ENCODE data around the gene HNRNPA3. TPM values are rescaled to one million over a fixed set of nuclear protein-coding genes. Genes with fewer than 3 reads are reported as not detected.

Gene HNRNPA3
- total and polyA plus RNA-seq, 2 of the 13 experiments (the other 11 are each of a cell fraction or from before 2014, with no cell fraction given): 73.3 to 97.7 TPM

- no peak for TF ChIP-seq ZNF10 (CRISPR knock-in tag; IDR thresholded peaks at IDR 0.05; ENCODE audit: borderline replicate concordance, low read depth)
- TF ChIP-seq NR0B2 (CRISPR knock-in tag; IDR thresholded peaks at IDR 0.05): no peak
- no peak for TF ChIP-seq SATB2 (CRISPR knock-in tag; IDR thresholded peaks at IDR 0.05)
- TF ChIP-seq GPN1 (CRISPR knock-in tag; IDR thresholded peaks at IDR 0.05; ENCODE audit: borderline replicate concordance): no peak
- TF ChIP-seq CHD4 (IDR thresholded peaks at IDR 0.05; ENCODE audit: borderline replicate concordance, low read length): no peak
- no peak for TF ChIP-seq ZNF670 (CRISPR knock-in tag; IDR thresholded peaks at IDR 0.05; ENCODE audit: borderline replicate concordance)
- peak; percentile 30; the same call in 1 of the 2 replicates for TF ChIP-seq MIXL1 (CRISPR knock-in tag; IDR thresholded peaks at IDR 0.05)
- TF ChIP-seq RAD21 (CRISPR knock-in tag; IDR thresholded peaks at IDR 0.05): no peak; the same call in 1 of the 2 replicates
- TF ChIP-seq PHF5A (CRISPR knock-in tag; IDR thresholded peaks at IDR 0.05; ENCODE audit: low read depth, unreplicated experiment): no peak
- TF ChIP-seq TMF1 (CRISPR knock-in tag; IDR thresholded peaks at IDR 0.05; ENCODE audit: low read depth): no peak
- TF ChIP-seq NR3C1 (CRISPR knock-in tag; IDR thresholded peaks at IDR 0.05): no peak
- no peak for TF ChIP-seq ZNF432 (CRISPR knock-in tag; IDR thresholded peaks at IDR 0.05; ENCODE audit: borderline replicate concordance)
- TF ChIP-seq MNT (IDR thresholded peaks at IDR 0.05): no peak
These were observed 46.6 kb upstream of the HNRNPA3 start (continued) for GRCh38 chr2:177165721-177166711.

All from HepG2 (cell line).